Coronary artery (tissue), 2 donors: ENCODE data around the gene CHRNE.

ENCODE experiments used
- DNase-seq: peaks from one replicate; pipeline ENCODE4 v3.0.0-alpha.2; 2017; ENCODE audit warnings: low spot score
- H3K27ac ChIP-seq, 2 donors: fragments of 200-600 bp; sonication (generic); one replicate each; pipeline ENCODE4 v1.5.1; 2016 to 2019
- H3K4me3 ChIP-seq: fragments of 200-600 bp; sonication (generic); 2 replicates; pipeline ENCODE4 v1.5.1; 2016; ENCODE audit warnings: mild to moderate bottlenecking, moderate library complexity
- TF ChIP-seq, protein P1 (sequence below): fragments of 200-600 bp; sonication (generic); IDR thresholded peaks from one replicate; pipeline ENCODE4 v1.5.1; 2019; ENCODE audit warnings: antibody characterized with exemption

Gene CHRNE

GRCh38 chr17:4944554-4945175, 41.8 kb upstream of the CHRNE start:
- DNase-seq = no peak
- H3K4me3 ChIP-seq = peak overlapping the region; percentile 99
- TF ChIP-seq, protein P1, sequence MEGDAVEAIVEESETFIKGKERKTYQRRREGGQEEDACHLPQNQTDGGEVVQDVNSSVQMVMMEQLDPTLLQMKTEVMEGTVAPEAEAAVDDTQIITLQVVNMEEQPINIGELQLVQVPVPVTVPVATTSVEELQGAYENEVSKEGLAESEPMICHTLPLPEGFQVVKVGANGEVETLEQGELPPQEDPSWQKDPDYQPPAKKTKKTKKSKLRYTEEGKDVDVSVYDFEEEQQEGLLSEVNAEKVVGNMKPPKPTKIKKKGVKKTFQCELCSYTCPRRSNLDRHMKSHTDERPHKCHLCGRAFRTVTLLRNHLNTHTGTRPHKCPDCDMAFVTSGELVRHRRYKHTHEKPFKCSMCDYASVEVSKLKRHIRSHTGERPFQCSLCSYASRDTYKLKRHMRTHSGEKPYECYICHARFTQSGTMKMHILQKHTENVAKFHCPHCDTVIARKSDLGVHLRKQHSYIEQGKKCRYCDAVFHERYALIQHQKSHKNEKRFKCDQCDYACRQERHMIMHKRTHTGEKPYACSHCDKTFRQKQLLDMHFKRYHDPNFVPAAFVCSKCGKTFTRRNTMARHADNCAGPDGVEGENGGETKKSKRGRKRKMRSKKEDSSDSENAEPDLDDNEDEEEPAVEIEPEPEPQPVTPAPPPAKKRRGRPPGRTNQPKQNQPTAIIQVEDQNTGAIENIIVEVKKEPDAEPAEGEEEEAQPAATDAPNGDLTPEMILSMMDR = no peak
- peak overlapping the region; percentile 90 to 99 for H3K27ac ChIP-seq

DNA sequence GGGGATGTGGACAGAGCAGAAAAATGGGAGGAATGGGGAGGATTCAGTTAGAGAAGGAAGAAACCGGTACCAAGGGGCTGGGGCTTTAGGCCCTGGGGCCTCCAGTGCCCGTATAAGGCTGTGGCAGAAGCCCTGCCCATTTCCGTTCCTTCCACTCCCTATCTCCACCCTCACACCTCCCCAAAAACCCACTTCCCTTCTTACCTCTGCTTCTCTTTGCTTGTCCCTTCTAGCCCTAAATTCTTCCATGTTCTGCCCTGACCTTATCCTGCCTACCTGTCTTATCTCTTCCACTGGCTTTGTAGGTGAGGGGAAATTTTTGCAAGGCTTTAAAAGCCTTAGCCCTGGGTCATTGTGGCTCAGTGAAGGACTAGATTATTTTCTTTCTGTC, 41.3 kb upstream of the CHRNE start:
- H3K27ac ChIP-seq = peak overlapping the region; percentile 90 to 99
- H3K4me3 ChIP-seq = peak overlapping the region; percentile 99
- TF ChIP-seq, protein P1 = no peak
- DNase-seq = no peak

DNA sequence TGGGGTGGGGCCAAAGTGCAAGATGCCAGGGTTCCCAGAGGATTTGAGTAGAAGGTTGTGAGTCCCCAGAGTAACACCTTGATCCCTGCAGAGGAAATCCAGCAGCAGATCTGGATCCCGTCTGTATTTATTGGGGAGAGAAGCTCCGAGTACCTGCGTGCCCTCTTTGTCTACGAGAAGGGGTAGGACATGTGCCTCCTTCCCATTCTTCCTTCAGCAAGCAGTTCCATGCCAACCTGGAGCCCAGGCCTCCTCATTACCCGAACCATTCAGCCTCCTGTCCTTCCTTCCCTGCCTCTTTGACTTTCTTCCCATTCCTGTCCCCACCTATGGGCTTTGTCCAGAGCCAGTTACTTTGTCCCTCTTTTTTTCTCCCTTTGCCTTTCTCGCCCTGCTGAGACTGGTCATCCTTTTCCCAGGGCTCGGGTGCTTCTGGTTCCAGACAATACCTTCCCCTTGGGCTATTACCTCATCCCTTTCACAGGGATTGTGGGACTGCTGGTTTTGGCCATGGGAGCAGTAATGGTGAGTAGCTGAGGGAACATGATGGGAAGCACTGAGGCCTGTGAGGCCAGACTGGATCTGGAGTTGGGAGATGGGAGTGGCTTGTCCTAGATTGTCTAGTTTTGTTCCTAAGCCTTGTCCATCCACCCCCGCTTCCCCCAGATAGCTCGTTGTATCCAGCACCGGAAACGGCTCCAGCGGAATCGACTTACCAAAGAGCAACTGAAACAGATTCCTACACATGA, 40.0 kb upstream of the CHRNE start:
- no peak overlapping the region for H3K27ac ChIP-seq
- DNase-seq = no peak
- no peak overlapping the region for H3K4me3 ChIP-seq
- TF ChIP-seq, protein P1 = no peak

DNA sequence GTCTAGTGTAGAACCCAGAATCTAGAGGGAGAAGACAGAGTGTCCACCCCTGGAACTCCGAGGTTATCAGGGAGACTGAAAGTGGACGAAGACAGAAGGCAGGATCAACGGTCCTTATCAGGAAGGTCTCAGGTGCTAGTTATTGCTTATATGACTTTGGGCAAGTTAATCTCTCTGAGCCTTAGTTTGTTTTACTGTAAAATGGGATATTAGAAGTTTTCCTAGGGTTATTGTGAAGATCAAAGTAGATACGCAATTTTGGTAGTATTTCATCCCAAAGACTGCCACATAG, 38.4 kb upstream of the CHRNE start:
- Histone ChIP-seq H3K27ac (no peak overlapping the region), H3K4me3 (peak overlapping the region; percentile 80)
- TF ChIP-seq, protein P1 = no peak
- no peak for DNase-seq

- no peak for DNase-seq
- TF ChIP-seq, protein P1 = no peak
- peak overlapping the region; percentile 80 for H3K4me3 ChIP-seq
These were observed 37.8 kb upstream of the CHRNE start for GRCh38 chr17:4940555-4941318.

GRCh38 chr17:4939796-4940554, 37.1 kb upstream of the CHRNE start, which contains the start of the genes RNF167 and SLC25A11:
RNF167 (plus strand) TSS chr17:4940268; CDS start chr17:4940910, 642 bp downstream.
SLC25A11 (minus strand) TSS chr17:4940046; CDS start chr17:4939910, 136 bp downstream.
- peak within 1 kb of the TSS; percentile 80 for H3K4me3 ChIP-seq
- peak within 1 kb of the TSS; percentile 86 to 93 for H3K27ac ChIP-seq
- TF ChIP-seq, protein P1 = no peak
- DNase-seq = peak; percentile 98

More at GRCh38 chr17:4940555-4941318, 37.8 kb upstream of the CHRNE start:
- H3K27ac ChIP-seq = peak overlapping the region; percentile 86 to 93
